ENCODE results near the gene ADAP1. TPM values are rescaled to one million over a fixed set of nuclear protein-coding genes. Genes with fewer than 3 reads are reported as not detected.

ADAP1 gene
- total RNA-seq, 2 donors from 2014 or later: 4.2 to 7.7 TPM

DNA sequence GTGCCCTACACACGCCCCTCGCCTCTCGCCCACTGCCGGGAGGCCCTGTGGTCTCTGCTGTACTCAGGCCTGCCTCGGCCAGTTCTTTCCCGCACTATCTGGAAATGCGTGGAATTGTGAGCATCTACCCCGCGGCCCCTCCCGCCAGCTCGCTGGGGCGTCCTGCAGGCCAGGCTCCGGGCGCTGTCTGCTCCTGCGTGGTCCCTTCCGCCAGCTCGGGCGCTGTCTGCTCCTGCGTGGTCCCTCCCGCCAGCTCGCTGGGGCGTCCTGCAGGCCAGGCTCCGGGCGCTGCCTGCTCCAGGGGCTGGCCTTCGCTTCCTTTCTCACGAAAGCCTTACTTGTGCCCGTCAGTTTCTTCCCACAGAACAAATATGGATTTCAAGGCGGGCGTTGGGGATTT lies 63.2 kb downstream of the ADAP1 start:
- H3K36me3 ChIP-seq: peaks cover 88% of the 10 kb centered on the region
- no peaks in the 10 kb centered on the region for H3K27me3 ChIP-seq
- H3K9me3 ChIP-seq: no peaks in the 10 kb centered on the region
- no peak overlapping the region for H3K4me3 ChIP-seq
- no peak for DNase-seq (ENCODE audit: low spot score)
- TF ChIP-seq, protein P1, sequence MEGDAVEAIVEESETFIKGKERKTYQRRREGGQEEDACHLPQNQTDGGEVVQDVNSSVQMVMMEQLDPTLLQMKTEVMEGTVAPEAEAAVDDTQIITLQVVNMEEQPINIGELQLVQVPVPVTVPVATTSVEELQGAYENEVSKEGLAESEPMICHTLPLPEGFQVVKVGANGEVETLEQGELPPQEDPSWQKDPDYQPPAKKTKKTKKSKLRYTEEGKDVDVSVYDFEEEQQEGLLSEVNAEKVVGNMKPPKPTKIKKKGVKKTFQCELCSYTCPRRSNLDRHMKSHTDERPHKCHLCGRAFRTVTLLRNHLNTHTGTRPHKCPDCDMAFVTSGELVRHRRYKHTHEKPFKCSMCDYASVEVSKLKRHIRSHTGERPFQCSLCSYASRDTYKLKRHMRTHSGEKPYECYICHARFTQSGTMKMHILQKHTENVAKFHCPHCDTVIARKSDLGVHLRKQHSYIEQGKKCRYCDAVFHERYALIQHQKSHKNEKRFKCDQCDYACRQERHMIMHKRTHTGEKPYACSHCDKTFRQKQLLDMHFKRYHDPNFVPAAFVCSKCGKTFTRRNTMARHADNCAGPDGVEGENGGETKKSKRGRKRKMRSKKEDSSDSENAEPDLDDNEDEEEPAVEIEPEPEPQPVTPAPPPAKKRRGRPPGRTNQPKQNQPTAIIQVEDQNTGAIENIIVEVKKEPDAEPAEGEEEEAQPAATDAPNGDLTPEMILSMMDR (IDR thresholded peaks at IDR 0.05): no peak
- H3K4me1 ChIP-seq: peaks cover 0 to 12% of the 10 kb centered on the region in 2 donors
- H3K27ac ChIP-seq: no peak overlapping the region

DNA sequence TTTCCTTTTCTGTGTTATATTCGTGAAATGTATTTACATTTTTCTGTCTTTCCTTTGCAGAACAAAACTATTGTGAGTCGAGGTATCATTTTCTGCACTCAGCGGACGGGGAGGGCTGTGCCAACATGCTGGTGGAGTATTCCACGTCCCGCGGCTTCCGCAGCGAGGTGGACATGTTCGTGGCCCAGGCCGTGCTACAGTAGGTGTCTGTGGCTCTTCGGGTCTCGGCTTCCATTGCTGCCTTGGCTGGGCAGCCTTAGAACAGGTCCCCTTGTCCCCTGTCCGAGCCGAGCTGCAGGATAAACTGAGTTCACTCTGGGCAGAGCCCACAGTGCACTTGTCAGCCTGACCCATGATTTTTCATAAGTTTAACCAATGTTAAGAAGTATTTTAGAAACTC lies 63.6 kb downstream of the ADAP1 start:
- Histone ChIP-seq H3K27ac (no peak overlapping the region), H3K27me3 (no peaks in the 10 kb centered on the region), H3K36me3 (peaks cover 84% of the 10 kb centered on the region), H3K4me1 (peaks cover 0 to 17% of the 10 kb centered on the region in 2 donors), H3K9me3 (no peaks in the 10 kb centered on the region), H3K4me3 (no peak overlapping the region)
- DNase-seq (ENCODE audit: low spot score): no peak
- TF ChIP-seq, protein P1 (IDR thresholded peaks at IDR 0.05): no peak

DNA sequence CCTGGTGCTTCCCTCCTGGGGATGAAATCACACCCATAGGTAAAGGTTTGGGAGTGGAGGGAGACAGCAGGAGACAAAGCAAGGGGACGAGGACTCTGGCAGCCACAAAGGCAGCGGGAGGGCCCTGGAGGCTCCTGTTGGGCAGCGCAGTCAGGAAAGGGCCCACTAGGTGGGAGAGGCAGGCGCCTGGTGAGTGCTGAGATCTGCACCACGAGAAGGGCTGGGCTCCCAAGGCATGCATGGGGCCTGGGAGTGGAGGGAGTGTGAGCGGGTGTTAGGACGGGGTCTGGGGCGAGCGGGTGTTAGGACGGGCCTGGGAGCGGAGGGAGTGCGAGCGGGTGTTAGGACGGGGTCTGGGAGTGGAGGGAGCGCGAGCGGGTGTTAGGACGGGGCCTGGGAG lies 65.1 kb downstream of the ADAP1 start:
- TF ChIP-seq, protein P1 (IDR thresholded peaks at IDR 0.05): no peak
- no peak for DNase-seq (ENCODE audit: low spot score)
- Histone ChIP-seq H3K27ac (no peak overlapping the region), H3K27me3 (no peaks in the 10 kb centered on the region), H3K4me1 (peaks cover 0 to 30% of the 10 kb centered on the region in 2 donors), H3K9me3 (no peaks in the 10 kb centered on the region), H3K36me3 (peaks cover 70% of the 10 kb centered on the region), H3K4me3 (no peak overlapping the region)

DNA sequence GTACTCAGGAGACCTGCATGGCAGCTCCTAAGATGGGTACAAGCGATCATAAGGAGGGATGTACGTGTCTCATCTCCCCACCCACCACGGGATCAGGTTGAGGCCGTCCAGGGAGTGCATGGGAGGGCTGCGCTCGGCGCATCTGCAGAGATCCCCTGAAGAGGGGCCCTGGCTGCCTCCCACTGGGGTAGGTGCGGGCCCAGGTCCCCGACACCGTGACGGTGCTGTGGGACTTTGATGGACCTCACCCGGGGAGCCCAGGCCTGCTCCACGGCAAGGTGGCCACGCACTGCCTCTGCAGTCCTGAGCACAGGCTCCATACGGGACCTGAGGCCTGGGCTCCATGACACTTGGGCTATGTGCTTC lies 65.5 kb downstream of the ADAP1 start:
- Histone ChIP-seq H3K4me3 (no peak overlapping the region), H3K4me1 (peaks cover 0 to 34% of the 10 kb centered on the region in 2 donors), H3K36me3 (peaks cover 66% of the 10 kb centered on the region), H3K27ac (no peak overlapping the region), H3K27me3 (no peaks in the 10 kb centered on the region), H3K9me3 (no peaks in the 10 kb centered on the region)
- no peak for DNase-seq (ENCODE audit: low spot score)
- TF ChIP-seq, protein P1 (IDR thresholded peaks at IDR 0.05): no peak

DNA sequence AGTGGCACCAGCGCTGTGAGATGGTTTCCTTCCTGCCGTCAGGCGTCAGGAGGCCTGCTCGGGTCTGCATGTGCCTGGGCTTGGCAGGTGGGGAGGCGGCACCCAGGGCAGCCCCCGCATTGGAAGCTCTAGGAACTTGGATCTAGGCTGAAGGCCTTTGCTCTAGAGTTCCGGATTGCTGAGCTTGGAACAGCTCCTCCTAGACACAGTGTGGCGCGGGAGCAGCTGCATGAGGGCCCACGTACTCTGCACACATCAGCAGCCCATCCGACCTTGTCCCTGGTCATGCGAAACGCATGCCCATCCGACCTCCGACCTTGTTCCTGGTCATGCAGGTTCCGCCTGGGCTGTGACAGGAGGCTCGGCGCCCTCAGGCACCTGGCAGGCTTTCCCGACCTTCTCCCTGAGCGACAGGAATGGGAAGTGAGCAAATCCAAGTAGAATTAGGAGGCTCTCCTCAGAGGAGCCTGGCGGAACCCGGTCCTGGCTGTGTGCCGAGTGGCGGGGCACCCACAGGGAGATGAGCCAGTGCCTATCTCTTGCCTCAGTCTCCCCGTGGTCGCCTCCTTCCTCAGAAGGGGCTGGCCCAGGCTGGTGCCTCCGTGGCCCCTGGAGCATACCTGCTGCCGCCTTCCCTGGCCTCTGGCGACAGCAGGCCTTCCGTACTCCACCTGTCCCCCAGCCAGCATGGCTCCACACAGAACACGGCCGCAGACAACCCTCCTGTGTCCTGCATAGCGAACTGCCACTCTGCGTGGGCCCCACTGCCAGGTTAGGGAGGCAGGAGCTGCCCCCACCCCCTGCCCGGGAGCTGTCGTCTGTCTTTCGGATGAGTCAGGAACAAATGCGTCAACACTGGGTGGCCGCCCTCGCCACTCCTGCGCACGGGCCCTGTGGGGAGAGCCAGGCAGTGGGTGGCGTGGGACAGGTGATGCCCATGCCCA lies 66.1 kb downstream of the ADAP1 start:
- H3K4me1 ChIP-seq: peaks cover 0 to 41% of the 10 kb centered on the region in 2 donors
- no peaks in the 10 kb centered on the region for H3K27me3 ChIP-seq
- H3K27ac ChIP-seq: no peak overlapping the region
- no peak for DNase-seq (ENCODE audit: low spot score)
- H3K36me3 ChIP-seq: peaks cover 59% of the 10 kb centered on the region
- TF ChIP-seq, protein P1 (IDR thresholded peaks at IDR 0.05): no peak
- H3K4me3 ChIP-seq: no peak overlapping the region
- H3K9me3 ChIP-seq: no peaks in the 10 kb centered on the region

Data from right atrium auricular region (tissue), 2 donors.